IMR-90 (cell line): ENCODE data around the gene HOXA2. TPM values are rescaled to one million over a fixed set of nuclear protein-coding genes. Genes with fewer than 3 reads are reported as not detected.
A peak's percentile ranks its signal among the peaks of the same experiment; 100 is the strongest.

Experiments
- BHLHE40 ChIP-seq: fragments of 150-350 bp; IDR thresholded peaks from 2 replicates; pipeline ENCODE4 v1.6.1; 2016; ENCODE audit warnings: mild to moderate bottlenecking, low read depth, low read length
- MAFK ChIP-seq: IDR thresholded peaks from 2 replicates; pipeline ENCODE4 v1.6.1; 2012; ENCODE audit warnings: low read depth, low read length, improper control_type of control experiment
- NFE2L2 ChIP-seq: fragments of 150-350 bp; IDR thresholded peaks from 2 replicates; pipeline ENCODE4 v1.6.1; 2016; ENCODE audit warnings: low read depth, mild to moderate bottlenecking, low read length
- POLR2A ChIP-seq: IDR thresholded peaks from 2 replicates; pipeline ENCODE4 v1.6.1; 2012; ENCODE audit warnings: mild to moderate bottlenecking, low read depth, low read length
- RFX5 ChIP-seq: IDR thresholded peaks from 2 replicates; pipeline ENCODE4 v1.8.0; 2012; ENCODE audit warnings: low read depth, mild to moderate bottlenecking, low read length, moderate library complexity
- SMC3 ChIP-seq: fragments of 150-350 bp; IDR thresholded peaks from 2 replicates; pipeline ENCODE4 v1.6.1; 2016; ENCODE audit warnings: low read depth, mild to moderate bottlenecking, antibody characterized with exemption, low read length, moderate library complexity
- polyA plus RNA-seq, 3 experiments: library from polyadenylated mRNA; depleted of rRNA; stranded (reverse); fragments of >200 nt; gene quantifications; 2 replicates each; pipeline ENCODE4 v1.2.3, GENCODE V29; 2012; ENCODE audit warnings: low replicate concordance in 1 of 3
- total RNA-seq: library from RNA; depleted of rRNA; stranded (reverse); fragments of >200 nt; gene quantifications from 2 replicates; pipeline ENCODE4 v1.2.3, GENCODE V29; 2012
- TF ChIP-seq, protein P1 (sequence below): fragments of 150-350 bp; IDR thresholded peaks from 2 replicates; pipeline ENCODE4 v1.6.1; 2017; ENCODE audit warnings: mild to moderate bottlenecking, antibody characterized with exemption, low read length, low read depth

The HOXA2 gene
- total and polyA plus RNA-seq, 2 of the 4 experiments (the other 2 are of a cell fraction): 1.6 to 3.9 TPM

DNA sequence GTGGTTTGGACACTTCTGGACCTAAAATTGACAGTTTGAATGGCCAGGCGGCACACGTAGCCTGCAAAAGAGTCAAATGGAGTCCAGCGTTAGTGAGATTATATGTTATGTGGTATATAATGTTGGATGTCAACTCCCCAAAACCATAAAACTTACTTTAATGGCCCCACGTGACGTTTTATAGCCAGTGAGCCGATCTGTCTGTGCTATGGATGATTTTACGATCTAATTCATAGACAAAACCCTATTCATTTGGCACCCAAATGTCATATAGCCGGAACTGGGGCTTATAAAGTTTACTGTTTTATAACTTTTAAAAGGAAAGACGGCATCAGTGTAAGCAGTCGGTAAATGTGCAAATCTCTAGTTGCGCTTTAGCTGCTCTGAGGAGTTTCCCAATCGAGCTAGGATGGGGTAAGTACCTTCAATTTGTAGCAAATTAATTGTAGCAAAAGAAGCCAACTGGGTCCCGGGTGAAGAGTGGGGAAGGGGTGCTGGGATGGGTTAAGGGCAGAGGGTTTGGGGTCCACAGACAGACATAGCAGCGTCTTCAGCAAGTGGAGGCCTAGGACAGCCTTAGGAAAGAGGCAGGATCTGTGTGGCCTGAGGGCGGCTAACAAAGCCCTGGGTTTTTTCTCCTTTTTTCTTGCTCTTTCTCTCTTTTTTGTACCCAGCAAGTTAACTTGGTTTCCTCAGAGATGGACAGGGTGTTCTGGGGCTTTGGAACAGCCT is 37.8 kb upstream of the HOXA2 start (continued):
- TF ChIP-seq, protein P1, sequence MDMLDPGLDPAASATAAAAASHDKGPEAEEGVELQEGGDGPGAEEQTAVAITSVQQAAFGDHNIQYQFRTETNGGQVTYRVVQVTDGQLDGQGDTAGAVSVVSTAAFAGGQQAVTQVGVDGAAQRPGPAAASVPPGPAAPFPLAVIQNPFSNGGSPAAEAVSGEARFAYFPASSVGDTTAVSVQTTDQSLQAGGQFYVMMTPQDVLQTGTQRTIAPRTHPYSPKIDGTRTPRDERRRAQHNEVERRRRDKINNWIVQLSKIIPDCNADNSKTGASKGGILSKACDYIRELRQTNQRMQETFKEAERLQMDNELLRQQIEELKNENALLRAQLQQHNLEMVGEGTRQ: peak; percentile 84
- no peak for TF ChIP-seq MAFK
- TF ChIP-seq NFE2L2: no peak
- TF ChIP-seq SMC3: no peak
- no peak for TF ChIP-seq RFX5
- TF ChIP-seq BHLHE40: no peak
- TF ChIP-seq POLR2A: no peak
